Liver (tissue), 9 donors: Measurements from ENCODE around the gene HSDL2. TPM values are rescaled to one million over a fixed set of nuclear protein-coding genes. Genes with fewer than 3 reads are reported as not detected.

Experiments
- DNase-seq: peaks from one replicate; pipeline ENCODE4 v3.0.0-alpha.2; 2017; ENCODE audit warnings: low spot score
- H3K27ac ChIP-seq, 2 donors: one replicate each; pipeline ENCODE4 v1.7.0; 2013; ENCODE audit warnings: inconsistent platforms in 2 of 2, low read length in 2 of 2, control low read depth in 1 of 2, low read depth in 1 of 2, mild to moderate bottlenecking in 1 of 2
- H3K27me3 ChIP-seq, 4 donors: one replicate each; pipeline versions ENCODE4 v1.6.1 to v1.7.0; 2013; ENCODE audit warnings: low read length in 3 of 4, inconsistent platforms in 1 of 4, mild to moderate bottlenecking in 1 of 4, moderate library complexity in 1 of 4; ENCODE audit not compliant: control insufficient read depth in 4 of 4, insufficient read depth in 4 of 4
- H3K36me3 ChIP-seq, 4 donors: one replicate each; pipeline versions ENCODE4 v1.6.1 to v1.7.0; 2013; ENCODE audit warnings: low read length in 3 of 4, mild to moderate bottlenecking in 3 of 4, low read depth in 1 of 4, moderate library complexity in 1 of 4; ENCODE audit not compliant: control insufficient read depth in 4 of 4, insufficient read depth in 3 of 4
- H3K4me1 ChIP-seq, 4 donors: one replicate each; pipeline versions ENCODE4 v1.6.1 to v1.7.0; 2013; ENCODE audit warnings: low read length in 3 of 4, mild to moderate bottlenecking in 3 of 4, moderate library complexity in 1 of 4; ENCODE audit not compliant: control insufficient read depth in 4 of 4, insufficient read depth in 4 of 4
- H3K4me3 ChIP-seq, 3 donors: one replicate each; pipeline versions ENCODE4 v1.6.1 to v1.7.0; 2013; ENCODE audit warnings: low read length in 3 of 3, control low read depth in 1 of 3, low read depth in 1 of 3, mild to moderate bottlenecking in 1 of 3
- H3K9ac ChIP-seq, 2 donors: one replicate each; pipeline ENCODE4 v1.7.0; 2013; ENCODE audit warnings: low read length in 2 of 2, mild to moderate bottlenecking in 2 of 2, moderate library complexity in 2 of 2, control low read depth in 1 of 2, low read depth in 1 of 2
- H3K9me3 ChIP-seq, 4 donors: one replicate each; pipeline versions ENCODE4 v1.6.1 to v1.7.0; 2013; ENCODE audit warnings: low read length in 3 of 4; ENCODE audit not compliant: control insufficient read depth in 4 of 4
- EGR1 ChIP-seq, 2 donors: IDR thresholded peaks; 2 replicates each; pipeline ENCODE4 v1.6.1; 2016 to 2018; ENCODE audit warnings: antibody characterized with exemption in 2 of 2, low read depth in 2 of 2
- FOXA1 ChIP-seq: IDR thresholded peaks from 2 replicates; pipeline ENCODE4 v1.6.1; 2016; ENCODE audit warnings: antibody characterized with exemption
- FOXA2 ChIP-seq: IDR thresholded peaks from 2 replicates; pipeline ENCODE4 v1.6.1; 2016; ENCODE audit warnings: antibody characterized with exemption
- GABPA ChIP-seq, 2 donors: IDR thresholded peaks in 1 of 2; conservative IDR thresholded peaks in 1 of 2; 2 replicates each; pipeline ENCODE4 v1.6.1; 2016; ENCODE audit warnings: antibody characterized with exemption in 2 of 2, mild to moderate bottlenecking in 1 of 2, moderate library complexity in 1 of 2
- HNF4A ChIP-seq, 2 donors: conservative IDR thresholded peaks; 2 replicates each; pipeline ENCODE4 v1.6.1; 2016; ENCODE audit warnings: antibody characterized with exemption in 2 of 2, mild to moderate bottlenecking in 2 of 2
- HNF4G ChIP-seq: IDR thresholded peaks from 2 replicates; pipeline ENCODE4 v1.6.1; 2016; ENCODE audit warnings: antibody characterized with exemption
- JUND ChIP-seq, 2 donors: IDR thresholded peaks; 2 replicates each; pipeline ENCODE4 v1.6.1; 2016; ENCODE audit warnings: antibody characterized with exemption in 2 of 2
- NR2F2 ChIP-seq: IDR thresholded peaks from 2 replicates; pipeline ENCODE4 v1.6.1; 2016; ENCODE audit warnings: antibody characterized with exemption
- RAD21 ChIP-seq, 2 donors: IDR thresholded peaks; 2 replicates each; pipeline ENCODE4 v1.6.1; 2016; ENCODE audit warnings: antibody characterized with exemption in 2 of 2, mild to moderate bottlenecking in 2 of 2
- RXRA ChIP-seq, 2 donors: IDR thresholded peaks; 2 replicates each; pipeline ENCODE4 v1.6.1; 2017 to 2018; ENCODE audit warnings: antibody characterized with exemption in 2 of 2, mild to moderate bottlenecking in 1 of 2
- SP1 ChIP-seq: IDR thresholded peaks from 2 replicates; pipeline ENCODE4 v1.6.1; 2018; ENCODE audit warnings: antibody characterized with exemption, mild to moderate bottlenecking
- TAF1 ChIP-seq: conservative IDR thresholded peaks from 2 replicates; pipeline ENCODE4 v1.6.1; 2016; ENCODE audit warnings: antibody characterized with exemption, mild to moderate bottlenecking
- YY1 ChIP-seq: IDR thresholded peaks from 2 replicates; pipeline ENCODE4 v1.6.1; 2016; ENCODE audit warnings: antibody characterized with exemption, mild to moderate bottlenecking
- ZBTB33 ChIP-seq: IDR thresholded peaks from 2 replicates; pipeline ENCODE4 v1.6.1; 2016; ENCODE audit warnings: antibody characterized with exemption
- WGBS: extraction: QIAGEN DNeasy Blood & Tissue Kit; methylation state at CpG from one replicate; pipeline ENCODE4 v1.1.7; 2013; 5-methylcytosine and 5-hydroxymethylcytosine counted together
- polyA plus RNA-seq, 2 donors: library from polyadenylated mRNA; stranded (reverse) in 1 of 2; unstranded in 1 of 2; fragments of 200-250 nt in 1 of 2; fragments of >200 nt in 1 of 2; fragmentation: Nextera tagmentation in 1 of 2; extraction: Ambion mirVana in 1 of 2; gene quantifications; one replicate each; pipeline versions ENCODE4 v1.2.1 to v1.2.3, GENCODE V29; 2013 to 2015
- total RNA-seq, 2 donors: library from RNA; depleted of rRNA; stranded (reverse); fragments of >200 nt; gene quantifications; one replicate each; pipeline ENCODE4 v1.2.3, GENCODE V29; 2014
- TF ChIP-seq, protein P1 (sequence below): IDR thresholded peaks from 2 replicates; pipeline ENCODE4 v1.6.1; 2016; ENCODE audit warnings: antibody characterized with exemption
- TF ChIP-seq, protein P2 (sequence below): fragments of 150-350 bp; IDR thresholded peaks from 2 replicates; pipeline ENCODE4 v1.5.1; 2017; ENCODE audit warnings: improper control_type of control experiment, low read depth, low read length; ENCODE audit not compliant: missing input control
- TF ChIP-seq, protein P3 (sequence below): IDR thresholded peaks from 2 replicates; pipeline ENCODE4 v1.6.1; 2016; ENCODE audit warnings: antibody characterized with exemption, mild to moderate bottlenecking
- donor health status: healthy.
- donor health status: healthy.
- donor health status: healthy.
- donor health status: healthy.
- donor health status: healthy.

The HSDL2 gene
- total and polyA plus RNA-seq, 4 donors: 26.1 to 135 (median 79.6) TPM

DNA sequence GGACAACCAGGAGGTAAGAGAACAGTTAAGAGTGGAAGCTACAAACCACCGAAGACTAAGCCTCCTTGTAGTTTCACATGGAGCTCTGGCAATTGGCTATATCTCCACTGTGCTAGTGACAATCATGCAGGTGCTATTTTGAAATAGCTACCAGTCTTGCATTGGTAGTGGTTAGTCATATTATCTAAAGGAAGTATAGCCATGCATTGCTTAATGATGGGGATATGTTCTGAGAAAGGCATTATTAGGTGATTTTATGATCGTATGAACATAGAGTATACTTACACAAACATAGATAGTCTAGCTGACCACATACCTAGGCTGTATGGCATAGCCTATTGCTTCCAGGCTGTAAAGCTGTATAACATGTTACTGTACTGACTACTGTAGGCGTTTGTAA is 28.4 kb downstream of the HSDL2 start:
- H3K36me3 ChIP-seq: peaks cover 6 to 29% (median 19%) of the 10 kb centered on the region in 4 donors

GRCh38 chr9:112408819-112409218 is 28.9 kb downstream of the HSDL2 start:
- Histone ChIP-seq H3K36me3 (peaks cover 6 to 29% (median 19%) of the 10 kb centered on the region in 4 donors), H3K27ac (no peak overlapping the region), H3K4me3 (no peak overlapping the region), H3K9ac (no peak overlapping the region), H3K4me1 (peaks cover 2 to 11% (median 4%) of the 10 kb centered on the region in 4 donors), H3K9me3 (no peaks in the 10 kb centered on the region), H3K27me3 (no peaks in the 10 kb centered on the region)
- WGBS: 93% methylated on average over 4 of the region's 4 CpGs
- no peak for TF ChIP-seq RAD21 (IDR thresholded peaks at IDR 0.05)
- TF ChIP-seq HNF4G: no peak
- no peak for TF ChIP-seq RXRA (IDR thresholded peaks at IDR 0.05)
- TF ChIP-seq, protein P1, sequence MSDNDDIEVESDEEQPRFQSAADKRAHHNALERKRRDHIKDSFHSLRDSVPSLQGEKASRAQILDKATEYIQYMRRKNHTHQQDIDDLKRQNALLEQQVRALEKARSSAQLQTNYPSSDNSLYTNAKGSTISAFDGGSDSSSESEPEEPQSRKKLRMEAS: no peak
- no peak for TF ChIP-seq YY1
- no peak for TF ChIP-seq ZBTB33
- TF ChIP-seq, protein P2, sequence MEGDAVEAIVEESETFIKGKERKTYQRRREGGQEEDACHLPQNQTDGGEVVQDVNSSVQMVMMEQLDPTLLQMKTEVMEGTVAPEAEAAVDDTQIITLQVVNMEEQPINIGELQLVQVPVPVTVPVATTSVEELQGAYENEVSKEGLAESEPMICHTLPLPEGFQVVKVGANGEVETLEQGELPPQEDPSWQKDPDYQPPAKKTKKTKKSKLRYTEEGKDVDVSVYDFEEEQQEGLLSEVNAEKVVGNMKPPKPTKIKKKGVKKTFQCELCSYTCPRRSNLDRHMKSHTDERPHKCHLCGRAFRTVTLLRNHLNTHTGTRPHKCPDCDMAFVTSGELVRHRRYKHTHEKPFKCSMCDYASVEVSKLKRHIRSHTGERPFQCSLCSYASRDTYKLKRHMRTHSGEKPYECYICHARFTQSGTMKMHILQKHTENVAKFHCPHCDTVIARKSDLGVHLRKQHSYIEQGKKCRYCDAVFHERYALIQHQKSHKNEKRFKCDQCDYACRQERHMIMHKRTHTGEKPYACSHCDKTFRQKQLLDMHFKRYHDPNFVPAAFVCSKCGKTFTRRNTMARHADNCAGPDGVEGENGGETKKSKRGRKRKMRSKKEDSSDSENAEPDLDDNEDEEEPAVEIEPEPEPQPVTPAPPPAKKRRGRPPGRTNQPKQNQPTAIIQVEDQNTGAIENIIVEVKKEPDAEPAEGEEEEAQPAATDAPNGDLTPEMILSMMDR: no peak
- no peak for TF ChIP-seq GABPA (IDR thresholded peaks at IDR 0.05 in 1 of 2, conservative IDR thresholded peaks at IDR 0.05 in 1 of 2)
- TF ChIP-seq TAF1: no peak
- no peak for TF ChIP-seq HNF4A (conservative IDR thresholded peaks at IDR 0.05)
- no peak for TF ChIP-seq FOXA1
- TF ChIP-seq FOXA2: no peak
- TF ChIP-seq, protein P3, sequence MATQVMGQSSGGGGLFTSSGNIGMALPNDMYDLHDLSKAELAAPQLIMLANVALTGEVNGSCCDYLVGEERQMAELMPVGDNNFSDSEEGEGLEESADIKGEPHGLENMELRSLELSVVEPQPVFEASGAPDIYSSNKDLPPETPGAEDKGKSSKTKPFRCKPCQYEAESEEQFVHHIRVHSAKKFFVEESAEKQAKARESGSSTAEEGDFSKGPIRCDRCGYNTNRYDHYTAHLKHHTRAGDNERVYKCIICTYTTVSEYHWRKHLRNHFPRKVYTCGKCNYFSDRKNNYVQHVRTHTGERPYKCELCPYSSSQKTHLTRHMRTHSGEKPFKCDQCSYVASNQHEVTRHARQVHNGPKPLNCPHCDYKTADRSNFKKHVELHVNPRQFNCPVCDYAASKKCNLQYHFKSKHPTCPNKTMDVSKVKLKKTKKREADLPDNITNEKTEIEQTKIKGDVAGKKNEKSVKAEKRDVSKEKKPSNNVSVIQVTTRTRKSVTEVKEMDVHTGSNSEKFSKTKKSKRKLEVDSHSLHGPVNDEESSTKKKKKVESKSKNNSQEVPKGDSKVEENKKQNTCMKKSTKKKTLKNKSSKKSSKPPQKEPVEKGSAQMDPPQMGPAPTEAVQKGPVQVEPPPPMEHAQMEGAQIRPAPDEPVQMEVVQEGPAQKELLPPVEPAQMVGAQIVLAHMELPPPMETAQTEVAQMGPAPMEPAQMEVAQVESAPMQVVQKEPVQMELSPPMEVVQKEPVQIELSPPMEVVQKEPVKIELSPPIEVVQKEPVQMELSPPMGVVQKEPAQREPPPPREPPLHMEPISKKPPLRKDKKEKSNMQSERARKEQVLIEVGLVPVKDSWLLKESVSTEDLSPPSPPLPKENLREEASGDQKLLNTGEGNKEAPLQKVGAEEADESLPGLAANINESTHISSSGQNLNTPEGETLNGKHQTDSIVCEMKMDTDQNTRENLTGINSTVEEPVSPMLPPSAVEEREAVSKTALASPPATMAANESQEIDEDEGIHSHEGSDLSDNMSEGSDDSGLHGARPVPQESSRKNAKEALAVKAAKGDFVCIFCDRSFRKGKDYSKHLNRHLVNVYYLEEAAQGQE: no peak
- no peak for TF ChIP-seq EGR1 (IDR thresholded peaks at IDR 0.05; ENCODE audit: low read depth in 2 of 2)
- TF ChIP-seq NR2F2: no peak
- no peak for TF ChIP-seq SP1
- DNase-seq: no peak

More for the DNA sequence above, 28.4 kb downstream of the HSDL2 start:
- no peaks in the 10 kb centered on the region for H3K9me3 ChIP-seq
- 92% methylated on average over 3 of the region's 3 CpGs for WGBS
- no peak for DNase-seq
- TF ChIP-seq GABPA (IDR thresholded peaks at IDR 0.05 in 1 of 2, conservative IDR thresholded peaks at IDR 0.05 in 1 of 2) (no peak), RXRA (IDR thresholded peaks at IDR 0.05) (no peak), YY1 (no peak), JUND (IDR thresholded peaks at IDR 0.05) (no peak), FOXA2 (no peak), EGR1 (IDR thresholded peaks at IDR 0.05; ENCODE audit: low read depth in 2 of 2) (no peak), HNF4G (no peak), SP1 (no peak), ZBTB33 (no peak), TAF1 (no peak), HNF4A (conservative IDR thresholded peaks at IDR 0.05) (no peak)
- TF ChIP-seq, protein P1: no peak
- H3K4me3 ChIP-seq: no peak overlapping the region
- no peaks in the 10 kb centered on the region for H3K27me3 ChIP-seq
- no peak overlapping the region for H3K27ac ChIP-seq
- peaks cover 2 to 15% (median 5%) of the 10 kb centered on the region in 4 donors for H3K4me1 ChIP-seq
- no peak overlapping the region for H3K9ac ChIP-seq
